GM19372 (cell line): Measurements from ENCODE around the gene NR5A2.
"Not testable (repeated sequence)": the region's sequence is repeated elsewhere in the genome, so short reads cannot be mapped to it uniquely, and the experiment has no call there.

Experiments
- ATAC-seq: cut with Tn5 transposase; IDR thresholded peaks from one replicate; pipeline ENCODE4 v1.9.1; 2021; ENCODE audit warnings: mild to moderate bottlenecking, low read depth, moderate library complexity; ENCODE audit not compliant: unreplicated experiment

Gene NR5A2

DNA sequence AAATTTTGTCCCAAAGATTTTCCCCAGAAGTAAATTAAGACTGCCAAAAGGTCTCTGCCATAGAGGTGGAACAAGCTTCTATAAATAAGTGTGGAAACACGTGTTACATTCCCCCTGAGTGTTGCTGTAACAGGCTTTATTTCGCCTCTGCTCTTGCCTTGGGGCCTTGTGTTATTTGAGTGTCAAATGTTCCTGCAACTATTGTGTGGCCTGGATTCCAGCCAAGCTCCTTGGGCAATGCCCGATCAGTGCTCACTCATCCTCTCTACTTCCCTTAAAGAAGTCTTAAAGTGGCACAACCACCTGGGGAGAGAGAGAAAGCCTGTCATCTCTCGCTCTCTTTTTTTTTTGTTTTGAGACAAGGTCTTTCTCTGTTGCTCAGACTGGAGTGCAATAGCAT lies 156.7 kb downstream of the NR5A2 start:
- no peak for ATAC-seq

DNA sequence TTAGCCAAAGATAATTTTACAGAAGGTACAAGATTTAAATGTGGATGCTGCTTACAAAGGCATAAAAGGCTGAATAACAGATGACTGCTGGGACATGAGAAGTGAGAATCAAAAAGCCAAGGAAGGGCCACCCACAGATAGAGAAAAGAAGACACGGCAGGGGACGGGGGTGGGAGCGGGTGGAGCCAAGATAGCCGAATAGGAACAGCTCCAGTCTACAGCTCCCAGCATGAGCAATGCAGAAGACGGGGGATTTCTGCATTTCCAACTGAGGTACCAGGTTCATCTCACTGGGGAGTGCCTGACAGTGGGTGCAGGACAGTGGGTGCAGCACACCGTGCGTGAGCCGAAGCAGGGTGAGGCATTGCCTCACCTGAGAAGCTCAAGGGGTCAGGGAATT lies 157.7 kb downstream of the NR5A2 start:
- not testable (repeated sequence) for ATAC-seq

DNA sequence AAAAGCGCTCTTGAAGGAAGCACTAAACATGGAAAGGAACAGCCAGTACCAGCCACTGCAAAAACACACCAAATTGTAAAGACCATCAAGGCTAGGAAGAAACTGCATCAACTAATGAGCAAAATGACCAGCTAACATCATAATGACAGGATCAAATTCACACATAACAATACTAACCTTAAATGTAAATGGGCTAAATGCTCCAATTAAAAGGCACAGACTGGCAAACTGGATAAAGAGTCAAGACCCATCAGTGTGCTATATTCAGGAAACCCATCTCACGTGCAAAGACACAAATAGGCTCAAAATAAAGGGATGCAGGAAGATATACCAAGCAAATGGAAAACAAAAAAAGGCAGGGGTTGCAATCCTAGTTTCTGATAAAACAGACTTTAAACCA lies 159.8 kb downstream of the NR5A2 start:
- ATAC-seq: not testable (repeated sequence)

DNA sequence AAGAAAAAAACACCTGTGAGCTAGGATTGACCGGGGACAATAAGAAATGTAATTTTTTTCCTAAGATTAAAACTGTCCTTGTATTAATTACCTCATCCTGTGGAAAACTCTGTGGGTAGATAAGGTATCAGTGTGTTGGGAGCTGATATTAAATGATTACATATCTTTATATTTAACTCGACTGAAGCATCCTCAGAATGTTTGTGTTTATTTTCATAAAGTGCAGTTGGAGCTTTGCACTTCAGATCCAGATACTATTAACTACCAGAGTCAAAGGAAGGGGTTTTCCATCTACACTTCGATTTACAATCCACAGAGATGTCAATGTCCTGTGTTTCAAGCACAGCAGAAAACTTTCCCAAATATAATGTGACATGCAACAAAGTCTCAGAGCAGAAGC lies 164.5 kb downstream of the NR5A2 start:
- no peak for ATAC-seq

DNA sequence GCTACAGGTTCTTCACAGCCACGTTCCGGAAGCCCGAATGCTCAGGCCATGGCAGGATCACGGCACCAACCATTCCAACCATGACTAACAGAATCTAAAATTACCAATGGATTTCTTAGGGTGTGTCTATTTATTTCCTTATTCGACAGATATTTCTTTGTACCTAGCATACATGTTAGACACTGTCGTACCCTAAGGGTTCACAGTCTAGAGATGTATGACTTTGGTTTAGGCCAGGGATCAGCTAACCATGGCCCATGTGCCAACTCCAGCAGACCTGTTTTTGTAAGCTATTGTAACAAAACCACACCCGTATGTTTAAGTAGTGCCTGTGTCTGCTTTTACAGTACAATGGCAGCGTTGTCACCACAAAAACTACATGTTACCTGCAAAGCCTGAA lies 167.0 kb downstream of the NR5A2 start:
- ATAC-seq: no peak

DNA sequence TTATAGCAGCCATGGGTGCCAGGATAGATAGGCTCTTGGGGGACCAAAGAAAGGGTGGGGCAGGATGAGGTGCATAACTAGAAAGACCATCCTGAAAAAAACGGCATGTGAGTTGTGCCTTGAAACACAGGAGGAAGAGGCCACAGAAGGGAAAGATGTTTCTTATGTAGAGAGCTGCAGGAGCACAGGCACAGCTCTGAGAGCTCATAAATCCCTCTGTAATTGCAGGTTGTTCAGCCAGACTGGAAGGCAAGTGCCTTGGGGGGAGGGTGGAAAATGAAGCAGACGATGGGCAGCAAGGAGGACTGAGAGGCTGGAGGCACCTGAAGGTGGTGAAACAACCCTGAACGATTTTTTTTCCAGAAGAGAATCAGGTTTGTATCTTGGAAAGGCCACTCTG lies 170.7 kb downstream of the NR5A2 start:
- ATAC-seq: no peak

DNA sequence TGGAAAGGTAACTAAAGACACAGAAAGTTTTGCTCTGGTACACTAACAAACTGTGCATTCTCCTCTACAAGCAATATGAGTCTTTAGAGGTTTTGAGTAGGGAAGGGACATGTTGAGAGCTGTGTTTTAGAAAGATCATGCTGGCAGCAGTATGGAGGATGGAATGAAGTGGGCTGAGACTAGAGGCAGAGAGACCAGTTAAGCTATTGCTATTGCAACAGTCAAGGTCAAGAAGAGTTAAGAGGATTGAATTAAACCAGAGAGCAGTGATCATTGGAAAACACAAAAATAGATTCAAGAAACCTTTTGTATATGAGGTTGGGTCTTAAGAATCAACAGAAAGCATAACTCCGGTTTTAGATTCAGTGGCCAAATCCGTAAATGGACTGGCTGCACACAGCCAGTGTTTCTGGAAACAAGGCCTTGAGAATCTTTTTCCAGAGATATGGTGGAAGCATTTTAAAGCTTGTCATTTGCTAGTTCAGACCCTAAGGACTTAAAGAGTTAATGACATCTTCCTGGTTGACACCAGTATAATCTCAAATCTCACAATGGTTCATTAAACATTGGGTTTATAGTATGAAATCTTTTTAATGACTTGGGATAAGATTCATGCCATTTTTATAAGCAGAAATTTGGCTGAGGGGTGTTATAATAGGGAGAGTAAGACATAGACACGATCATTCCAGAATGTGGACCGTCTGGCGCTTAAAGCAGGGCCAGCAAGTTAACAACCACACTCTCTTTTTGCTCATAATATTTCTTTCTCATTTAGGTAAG lies 177.9 kb downstream of the NR5A2 start:
- ATAC-seq: no peak

DNA sequence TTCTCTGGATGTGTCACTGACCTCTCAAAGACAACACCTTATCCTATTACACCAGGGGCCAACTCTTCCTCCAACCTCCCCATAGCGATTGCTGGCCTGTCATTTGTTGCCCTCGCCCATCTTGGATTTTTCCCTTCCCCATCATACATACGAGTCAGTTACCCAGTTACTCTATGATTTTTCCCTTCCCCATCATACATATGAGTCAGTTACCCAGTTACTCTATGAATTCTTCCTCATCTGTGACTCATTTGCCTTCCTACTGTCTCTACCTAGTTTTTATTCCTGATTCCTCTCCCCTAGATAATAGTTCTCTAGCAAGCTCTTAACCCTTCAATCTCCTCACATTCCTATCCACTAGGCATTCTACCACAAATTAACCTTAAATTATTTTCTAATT lies 178.8 kb downstream of the NR5A2 start:
- ATAC-seq: no peak

DNA sequence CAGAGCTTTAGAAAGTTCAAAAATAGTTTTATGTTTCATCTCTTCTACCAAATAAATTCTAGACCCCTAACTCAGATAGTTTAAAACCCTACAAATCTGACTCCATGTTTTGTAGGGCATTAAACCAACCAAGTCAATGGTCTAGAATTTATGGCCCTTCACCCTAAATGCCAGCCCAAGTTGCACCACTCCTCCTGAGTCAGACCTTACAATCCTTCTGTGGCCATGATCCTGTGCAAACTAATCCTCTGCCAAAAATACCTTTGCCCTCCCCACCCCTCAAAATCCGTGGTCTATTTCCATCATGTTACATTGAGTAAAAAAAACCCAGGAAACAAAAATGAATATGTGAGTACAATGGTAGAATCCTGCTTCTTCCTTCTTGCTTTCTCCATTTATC lies 179.3 kb downstream of the NR5A2 start:
- ATAC-seq: no peak

DNA sequence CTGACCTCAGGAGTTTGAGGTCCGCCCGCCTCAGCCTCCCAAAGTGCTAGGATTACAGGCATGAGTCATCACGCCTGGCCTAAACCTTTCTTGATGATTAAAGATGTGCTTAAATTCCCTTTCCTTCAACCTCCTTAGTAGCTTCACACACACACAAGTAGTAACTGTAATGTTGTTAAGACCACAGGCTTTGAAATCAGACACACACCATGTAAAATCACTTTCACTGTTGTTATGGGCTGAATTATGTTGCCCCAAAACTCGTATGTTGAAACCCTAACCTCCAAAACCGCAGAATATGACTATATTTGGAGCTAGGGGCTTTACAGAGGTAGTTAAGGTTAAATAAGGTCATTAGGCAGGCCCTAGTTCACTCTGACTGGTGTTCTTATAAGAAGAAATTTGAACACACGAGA lies 180.2 kb downstream of the NR5A2 start:
- peak; percentile 84 for ATAC-seq

DNA sequence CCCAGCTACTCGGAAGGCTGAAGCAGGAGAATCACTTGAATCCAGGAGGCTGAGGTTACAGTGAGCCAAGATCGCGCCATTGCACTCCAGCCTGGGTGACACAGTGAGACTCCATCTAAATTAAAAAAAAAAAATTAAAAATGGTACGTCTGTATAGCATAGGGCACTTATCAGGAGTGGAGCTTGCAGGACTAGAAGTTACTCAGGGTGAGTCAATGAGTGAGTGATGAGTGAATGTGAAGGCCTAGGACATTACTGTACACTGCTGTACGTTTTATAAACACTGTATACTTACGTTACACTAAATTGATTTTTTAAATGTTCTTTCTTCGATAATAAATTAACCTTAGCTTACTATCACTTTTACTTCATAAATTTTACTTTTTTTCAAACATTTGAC lies 183.6 kb downstream of the NR5A2 start:
- ATAC-seq: no peak

DNA sequence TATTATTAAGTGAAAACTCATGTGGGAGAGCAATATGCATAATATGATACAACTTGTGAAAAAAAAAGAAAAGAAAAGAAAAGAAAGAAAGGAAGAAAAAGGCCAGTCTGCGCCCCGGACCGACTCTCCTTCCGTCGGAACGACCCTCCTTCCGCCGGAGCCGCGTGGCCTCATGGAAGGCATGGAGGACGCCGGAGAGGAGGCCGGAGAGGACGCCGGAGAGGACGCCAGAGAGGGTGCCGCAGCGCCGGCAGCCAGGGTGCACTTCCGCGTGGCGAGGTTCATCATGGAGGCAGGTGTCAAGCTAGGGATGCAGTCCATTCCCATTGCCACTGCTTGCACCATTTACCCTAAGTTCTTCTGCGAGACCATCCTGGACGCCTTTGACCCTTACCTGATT lies 185.9 kb downstream of the NR5A2 start:
- no peak for ATAC-seq

DNA sequence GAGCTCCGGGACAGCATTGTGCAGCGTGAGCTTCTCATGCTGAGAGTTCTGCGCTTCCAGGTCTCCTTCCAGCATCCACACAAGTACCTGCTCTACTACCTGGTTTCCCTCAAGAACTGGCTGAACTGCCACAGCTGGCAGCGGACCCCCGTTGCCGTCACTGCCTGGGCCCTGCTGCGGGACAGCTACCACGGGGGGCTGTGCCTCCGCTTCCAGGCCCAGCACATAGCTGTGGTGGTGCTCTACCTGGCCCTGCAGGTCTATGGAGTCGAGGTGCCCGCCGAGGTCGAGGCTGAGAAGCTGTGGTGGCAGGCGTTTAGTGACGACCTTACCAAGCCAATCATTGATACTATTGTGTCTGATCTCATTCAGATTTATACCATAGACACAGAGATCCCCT lies 186.4 kb downstream of the NR5A2 start:
- no peak for ATAC-seq

DNA sequence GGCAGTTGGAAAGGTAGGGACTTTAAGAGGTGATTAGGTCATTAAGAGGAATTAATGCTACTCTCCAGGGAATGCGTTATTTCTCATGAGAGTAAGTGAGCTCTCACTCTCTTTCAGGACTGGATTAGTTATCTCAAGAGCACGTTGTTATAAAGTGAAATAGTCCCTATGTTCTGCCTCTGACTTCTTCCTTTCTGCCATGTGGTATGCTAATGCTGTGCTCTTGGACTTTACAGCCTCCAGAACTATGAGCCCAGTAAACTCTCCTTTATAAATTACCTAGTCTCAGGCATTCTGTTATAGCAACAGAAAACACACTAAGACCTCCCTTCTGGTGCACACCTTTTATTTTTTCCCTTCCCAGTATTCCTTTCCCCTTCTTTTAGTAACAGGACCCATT lies 187.8 kb downstream of the NR5A2 start:
- ATAC-seq: no peak

DNA sequence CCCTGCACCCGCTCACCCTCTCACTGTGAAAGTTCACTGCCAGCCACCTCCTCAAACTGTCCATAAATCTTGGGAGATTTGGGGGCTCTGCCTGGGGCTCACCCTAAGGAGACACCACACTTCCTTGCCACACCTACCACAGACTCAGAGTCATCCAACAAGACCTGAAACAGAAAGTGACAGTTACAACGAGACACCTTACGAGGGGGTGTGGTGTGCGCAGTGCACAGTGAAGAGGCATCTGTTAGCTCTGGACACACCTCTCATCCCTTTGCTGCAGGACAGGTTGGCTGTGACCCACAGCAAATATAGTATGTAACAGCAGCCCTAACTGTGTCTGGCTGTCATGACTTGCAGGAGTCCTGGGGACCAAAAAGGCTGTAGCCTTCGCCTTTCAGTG lies 190.2 kb downstream of the NR5A2 start:
- no peak for ATAC-seq

DNA sequence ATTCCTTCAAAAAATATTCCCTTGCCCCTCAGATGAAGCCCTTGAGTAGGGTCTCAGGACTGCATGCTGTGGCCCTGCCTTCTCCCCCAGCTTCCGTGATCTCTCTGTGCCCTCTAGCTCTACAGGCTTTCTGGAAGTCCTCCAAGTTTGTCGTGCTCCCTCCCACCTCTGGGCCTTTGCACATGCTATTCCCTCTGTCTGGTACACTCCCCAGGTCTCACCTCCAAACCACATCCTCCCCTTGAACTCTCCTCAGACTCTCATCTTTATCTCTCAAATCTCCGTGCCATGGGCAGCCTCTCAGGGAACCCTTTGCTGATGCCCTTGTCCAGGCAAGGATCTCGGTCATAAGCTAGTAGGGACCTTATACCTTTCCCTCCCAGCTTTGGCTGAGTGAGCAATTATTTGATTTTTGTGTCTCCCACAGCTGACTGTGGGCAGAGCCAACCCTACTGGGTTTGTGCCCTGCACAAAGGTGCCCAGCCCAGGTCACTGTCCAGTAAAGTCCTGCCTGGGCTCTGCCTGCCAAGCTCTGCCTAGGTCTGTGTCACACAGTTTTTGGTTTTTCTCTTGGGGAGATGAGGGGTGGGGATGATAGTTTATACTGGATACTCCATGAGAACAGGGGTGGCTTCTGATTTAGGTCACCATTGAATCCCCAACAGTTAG lies 194.2 kb downstream of the NR5A2 start:
- no peak for ATAC-seq

DNA sequence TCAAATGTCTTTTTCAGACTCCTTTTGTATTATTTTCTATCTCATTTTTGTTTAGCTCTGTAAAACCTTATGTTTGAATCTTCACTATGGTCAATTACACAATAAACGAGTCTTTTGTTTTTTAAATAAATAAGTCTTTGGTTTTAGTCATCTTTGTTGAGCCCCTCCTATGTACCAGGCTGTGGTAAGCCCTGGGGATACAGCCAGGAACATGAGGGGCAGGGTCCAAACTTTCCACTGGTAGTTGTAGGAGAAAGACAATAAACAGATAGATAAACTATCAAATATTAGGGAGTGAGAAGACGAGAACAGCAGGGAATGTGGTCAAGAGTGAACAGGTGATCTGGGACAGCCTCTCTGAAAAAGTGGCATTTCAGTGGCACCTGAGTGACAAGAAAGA lies 195.7 kb downstream of the NR5A2 start:
- no peak for ATAC-seq

DNA sequence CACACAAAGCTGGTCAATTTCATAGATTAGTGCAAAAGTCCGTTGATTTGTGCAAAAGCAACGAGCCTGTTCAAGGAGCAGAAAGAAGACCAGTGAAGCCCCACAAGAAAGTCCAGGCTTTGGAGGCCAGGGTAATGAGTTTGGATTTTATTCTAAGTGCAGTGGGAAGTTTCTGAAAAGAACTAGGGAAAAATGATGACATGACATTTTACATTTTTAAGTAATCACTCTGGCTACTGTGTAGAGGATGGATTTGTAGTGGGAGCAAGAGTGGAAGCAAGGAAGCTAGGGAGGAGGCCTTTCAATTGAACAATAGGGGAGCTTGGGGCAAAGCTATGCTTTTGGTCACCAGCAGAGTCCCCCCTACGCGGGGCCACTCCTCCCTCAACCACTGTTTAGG lies 196.1 kb downstream of the NR5A2 start:
- ATAC-seq: no peak

DNA sequence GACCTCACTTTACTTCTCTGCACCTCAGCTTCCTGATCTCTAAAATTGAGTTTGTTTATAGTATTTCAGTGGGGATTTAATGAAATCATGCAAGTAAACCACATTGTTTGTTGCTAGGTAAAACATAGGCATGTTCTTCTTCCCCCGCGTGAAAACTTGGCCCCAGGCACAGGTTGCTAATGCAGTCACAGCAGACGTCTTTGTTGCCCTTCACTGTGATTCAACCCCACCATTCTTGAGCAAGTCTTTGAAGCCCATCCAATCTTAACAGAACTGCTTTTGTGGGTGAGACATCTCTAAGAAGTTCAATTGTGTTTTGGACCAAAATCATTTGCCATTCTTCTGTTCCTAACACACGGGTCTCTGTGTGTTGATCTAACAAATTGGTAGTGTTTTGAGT lies 196.8 kb downstream of the NR5A2 start:
- no peak for ATAC-seq

DNA sequence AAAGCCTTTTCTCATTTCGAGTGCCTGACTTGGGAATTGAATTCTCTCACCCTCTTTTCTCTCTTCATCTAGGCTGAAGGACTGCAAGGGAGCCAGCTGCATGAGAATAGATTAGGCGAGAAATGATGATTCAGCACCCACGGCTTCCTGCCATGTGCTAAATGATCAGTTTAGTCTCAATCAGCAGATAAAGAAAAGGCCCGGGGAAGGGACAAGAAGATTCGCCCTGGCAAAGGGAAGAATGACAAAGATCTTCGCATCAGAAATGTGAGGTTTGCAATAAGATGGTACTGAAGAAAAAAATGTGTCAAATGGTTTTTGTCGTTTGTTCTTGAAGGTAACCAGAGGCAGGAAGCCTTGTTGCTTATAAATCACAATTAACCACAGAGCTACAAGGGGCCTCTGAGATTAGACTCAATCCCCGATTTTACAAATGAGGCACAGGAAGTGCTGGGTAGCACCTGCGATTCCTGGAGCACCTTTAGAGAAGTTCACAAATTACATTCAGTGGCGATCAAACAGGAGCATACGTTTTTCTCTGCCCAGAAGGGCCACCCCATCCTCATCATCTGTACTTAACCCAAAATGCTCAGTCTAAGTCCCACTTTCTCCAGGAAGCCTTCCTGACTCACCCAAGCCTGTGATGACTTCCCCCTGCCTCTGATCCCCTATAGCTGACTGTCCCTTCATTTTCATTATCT lies 198.9 kb downstream of the NR5A2 start:
- ATAC-seq: no peak

DNA sequence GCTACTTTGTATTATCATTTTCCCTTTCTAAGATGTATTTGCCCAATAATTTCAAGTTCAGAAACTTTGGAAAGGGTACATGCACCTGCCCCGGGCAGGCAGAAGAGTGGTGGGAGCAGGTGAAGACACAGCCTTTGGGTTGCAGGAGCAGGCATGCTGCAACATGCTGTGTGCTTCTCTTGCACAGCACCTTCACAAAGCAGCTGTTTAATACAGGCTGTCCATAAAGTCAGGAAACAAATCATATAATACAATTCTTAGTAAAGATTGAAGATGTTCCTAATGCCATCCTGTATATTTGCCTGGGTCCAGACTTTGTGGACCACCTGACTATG lies 199.4 kb downstream of the NR5A2 start:
- ATAC-seq: no peak
